ENCODE data around the gene MAMLD1. TPM values are rescaled to one million over a fixed set of nuclear protein-coding genes. Genes with fewer than 3 reads are reported as not detected.
A peak's percentile ranks its signal among the peaks of the same experiment; 100 is the strongest.

MAMLD1 gene
- total and polyA plus RNA-seq, 4 experiments from 2014 or later: 0.43 to 2.0 (median 1.3) TPM

DNA sequence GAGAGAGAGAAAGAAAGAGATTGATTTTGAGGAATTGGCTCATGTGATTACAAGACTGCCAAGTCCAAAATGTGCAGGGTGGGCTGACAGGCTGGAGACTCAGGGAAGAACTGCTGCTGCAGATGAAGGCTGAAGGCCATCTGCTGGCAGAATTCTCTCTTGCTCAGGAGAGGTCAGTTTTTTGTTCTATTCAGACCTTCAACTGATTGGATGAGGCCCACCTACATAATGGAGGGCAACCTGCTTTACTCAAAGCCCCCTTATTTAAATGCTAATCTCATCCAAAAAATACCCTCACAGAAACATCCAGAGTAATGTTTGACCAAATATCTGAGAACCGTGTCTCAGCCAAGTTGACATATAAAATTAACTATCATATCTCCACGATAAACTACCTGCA is 38.2 kb upstream of the MAMLD1 start:
- POLR2A ChIA-PET (ENCODE audit: partially characterized antibody): no interaction called here
- Histone ChIP-seq H3K4me3 (ENCODE audit: low read length in 2 of 2) (no peak overlapping the region), H3K4me1 (ENCODE audit: insufficient read depth, low read length) (no peaks in the 10 kb centered on the region), H3K27me3 (ENCODE audit: insufficient read depth, low read length) (no peaks in the 10 kb centered on the region), H3K36me3 (ENCODE audit: insufficient read depth, low read length) (no peaks in the 10 kb centered on the region), H3K27ac (ENCODE audit: low read depth, low read length) (no peak overlapping the region), H3K9me3 (ENCODE audit: control insufficient read depth in 1 of 2, low read length in 2 of 2) (no peaks in the 10 kb centered on the region)
- H3K27ac Mint-ChIP-seq: no peak overlapping the region
- intact Hi-C loops (cut with micrococcal nuclease): no loop called here
- no peak overlapping the region for H3K4me3 Mint-ChIP-seq
- CTCF ChIA-PET (ENCODE audit: partially characterized antibody): no interaction called here
- DNase-seq: no peak
- H3K9me3 Mint-ChIP-seq: peaks cover 0 to 6% (median 0%) of the 10 kb centered on the region in 8 donors
- no peaks in the 10 kb centered on the region for H3K36me3 Mint-ChIP-seq
- peaks cover 0 to 5% (median 1%) of the 10 kb centered on the region in 4 donors for H3K4me1 Mint-ChIP-seq
- H3K27me3 Mint-ChIP-seq: peaks cover 0 to 1% of the 10 kb centered on the region in 2 donors

DNA sequence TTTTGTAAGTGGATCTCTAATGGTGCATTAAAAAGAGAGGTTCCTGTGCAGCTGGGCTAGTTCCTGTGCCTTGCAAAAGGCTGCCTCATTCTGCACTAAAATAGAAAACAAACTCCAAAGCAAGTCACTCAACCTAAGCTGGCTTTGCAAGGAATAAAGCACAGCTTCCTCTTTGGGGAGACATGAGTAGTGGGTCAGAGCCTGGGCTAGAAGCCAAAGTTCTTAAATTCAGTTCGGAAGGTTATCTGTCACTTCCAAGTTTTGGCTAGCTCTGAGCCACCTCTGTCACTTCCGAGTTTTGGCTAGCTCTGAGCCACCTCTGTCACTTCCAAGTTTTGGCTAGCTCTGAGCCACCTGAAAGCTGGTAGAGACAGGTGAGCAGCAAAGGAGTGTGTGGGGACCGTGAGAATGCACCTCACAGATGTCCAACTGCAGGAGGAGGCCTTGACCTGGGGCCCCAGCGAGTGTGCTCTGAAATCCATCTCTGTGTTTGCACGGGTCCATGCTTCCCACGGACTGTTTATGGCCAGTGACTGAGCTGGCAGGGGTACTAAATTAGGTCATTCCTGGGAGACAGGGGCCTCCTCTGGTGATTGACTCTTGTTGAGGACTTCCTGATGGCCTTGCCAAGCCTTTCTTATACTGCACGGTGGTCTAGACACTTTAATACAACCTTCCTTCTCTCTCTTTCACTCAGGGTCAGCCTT is 36.4 kb upstream of the MAMLD1 start:
- Mint-ChIP-seq H3K4me1 (peaks cover 0 to 5% (median 1%) of the 10 kb centered on the region in 4 donors), H3K9me3 (peaks cover 0 to 6% (median 0%) of the 10 kb centered on the region in 8 donors), H3K36me3 (no peaks in the 10 kb centered on the region), H3K27me3 (peaks cover 0 to 1% of the 10 kb centered on the region in 2 donors), H3K27ac (peak overlapping the region in 1 of 7 donors; percentile 5), H3K4me3 (no peak overlapping the region)
- Histone ChIP-seq H3K4me3 (ENCODE audit: low read length in 2 of 2) (no peak overlapping the region), H3K36me3 (ENCODE audit: insufficient read depth, low read length) (no peaks in the 10 kb centered on the region), H3K27me3 (ENCODE audit: insufficient read depth, low read length) (no peaks in the 10 kb centered on the region), H3K4me1 (ENCODE audit: insufficient read depth, low read length) (no peaks in the 10 kb centered on the region), H3K27ac (ENCODE audit: low read depth, low read length) (no peak overlapping the region), H3K9me3 (ENCODE audit: control insufficient read depth in 1 of 2, low read length in 2 of 2) (no peaks in the 10 kb centered on the region)
- intact Hi-C loops (cut with micrococcal nuclease): no loop called here
- ChIA-PET CTCF (ENCODE audit: partially characterized antibody) (no interaction called here), POLR2A (ENCODE audit: partially characterized antibody) (no interaction called here)
- DNase-seq: no peak

DNA sequence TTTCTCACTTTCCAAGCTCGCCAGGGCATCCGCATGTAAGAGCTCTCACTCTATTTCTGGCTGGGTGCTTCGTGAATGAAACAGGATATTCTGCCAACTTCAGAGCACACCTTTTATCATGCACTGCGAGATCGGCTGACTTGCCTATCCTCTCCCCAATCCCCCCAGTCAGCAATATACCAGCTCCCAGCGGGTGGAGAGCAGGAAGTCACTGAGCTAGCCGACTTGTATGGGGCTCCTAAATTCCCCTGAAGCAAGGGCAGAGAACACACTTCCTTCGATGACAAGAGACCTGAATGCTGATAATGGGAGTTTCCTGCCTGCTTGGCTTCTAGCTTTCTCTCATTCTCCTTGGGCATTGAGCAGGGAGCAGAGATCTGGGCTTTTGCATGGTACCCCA is 33.8 kb upstream of the MAMLD1 start:
- Histone ChIP-seq H3K4me3 (ENCODE audit: low read length in 2 of 2) (no peak overlapping the region), H3K36me3 (ENCODE audit: insufficient read depth, low read length) (no peaks in the 10 kb centered on the region), H3K9me3 (ENCODE audit: control insufficient read depth in 1 of 2, low read length in 2 of 2) (no peaks in the 10 kb centered on the region), H3K27me3 (ENCODE audit: insufficient read depth, low read length) (no peaks in the 10 kb centered on the region), H3K4me1 (ENCODE audit: insufficient read depth, low read length) (peaks cover 14% of the 10 kb centered on the region), H3K27ac (ENCODE audit: low read depth, low read length) (no peak overlapping the region)
- Mint-ChIP-seq H3K4me3 (no peak overlapping the region), H3K4me1 (peaks cover 7 to 17% (median 12%) of the 10 kb centered on the region in 4 donors), H3K36me3 (no peaks in the 10 kb centered on the region), H3K27me3 (peaks cover 0 to 1% of the 10 kb centered on the region in 2 donors), H3K27ac (no peak overlapping the region), H3K9me3 (peaks cover 0 to 2% (median 0%) of the 10 kb centered on the region in 8 donors)
- ChIA-PET POLR2A (ENCODE audit: partially characterized antibody) (no interaction called here), CTCF (ENCODE audit: partially characterized antibody) (no interaction called here)
- no peak for DNase-seq
- intact Hi-C loops (cut with micrococcal nuclease): no loop called here

- no peak overlapping the region for H3K4me3 ChIP-seq (ENCODE audit: low read length in 2 of 2)
- H3K36me3 ChIP-seq (ENCODE audit: insufficient read depth, low read length): no peaks in the 10 kb centered on the region
- peaks cover 7 to 17% (median 12%) of the 10 kb centered on the region in 4 donors for H3K4me1 Mint-ChIP-seq
- peaks cover 0 to 2% (median 0%) of the 10 kb centered on the region in 8 donors for H3K9me3 Mint-ChIP-seq
- ChIA-PET POLR2A (ENCODE audit: partially characterized antibody) (no interaction called here), CTCF (ENCODE audit: partially characterized antibody) (no interaction called here)
- DNase-seq: no peak
- H3K27ac Mint-ChIP-seq: no peak overlapping the region
- H3K27me3 Mint-ChIP-seq: no peaks in the 10 kb centered on the region
- intact Hi-C loops (cut with micrococcal nuclease): no loop called here
- H3K27me3 ChIP-seq (ENCODE audit: insufficient read depth, low read length): no peaks in the 10 kb centered on the region
- H3K36me3 Mint-ChIP-seq: no peaks in the 10 kb centered on the region
- H3K27ac ChIP-seq (ENCODE audit: low read depth, low read length): no peak overlapping the region
- H3K4me1 ChIP-seq (ENCODE audit: insufficient read depth, low read length): peaks cover 14% of the 10 kb centered on the region
- H3K4me3 Mint-ChIP-seq: no peak overlapping the region
- H3K9me3 ChIP-seq (ENCODE audit: control insufficient read depth in 1 of 2, low read length in 2 of 2): no peaks in the 10 kb centered on the region
These were observed 33.2 kb upstream of the MAMLD1 start for GRCh38 chrX:150329868-150330267.

DNA sequence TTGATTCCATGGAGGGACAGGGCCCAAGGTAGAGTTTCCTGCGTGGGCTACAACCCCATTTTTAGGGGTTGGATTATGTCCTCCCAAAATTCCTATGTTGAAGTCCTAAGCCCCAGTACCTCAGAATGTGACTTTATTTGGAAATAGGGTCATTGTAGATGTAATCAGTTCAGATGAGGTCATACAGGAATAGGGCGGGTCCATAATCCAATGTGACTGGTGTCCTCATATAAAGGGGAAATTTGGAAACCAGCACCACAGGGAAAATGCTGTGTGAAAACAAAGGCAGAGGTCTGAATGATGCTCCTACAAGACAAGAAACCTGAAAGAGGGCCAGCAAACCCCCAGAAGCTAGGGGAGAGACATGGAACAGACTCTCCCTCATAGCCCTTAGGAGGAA is 31.1 kb upstream of the MAMLD1 start:
- H3K9me3 Mint-ChIP-seq: peaks cover 0 to 2% (median 0%) of the 10 kb centered on the region in 8 donors
- peaks cover 5 to 13% (median 11%) of the 10 kb centered on the region in 4 donors for H3K4me1 Mint-ChIP-seq
- no peak overlapping the region for H3K4me3 Mint-ChIP-seq
- H3K36me3 Mint-ChIP-seq: no peaks in the 10 kb centered on the region
- intact Hi-C loops (cut with micrococcal nuclease): no loop called here
- H3K27ac ChIP-seq (ENCODE audit: low read depth, low read length): no peak overlapping the region
- peaks cover 14% of the 10 kb centered on the region for H3K4me1 ChIP-seq (ENCODE audit: insufficient read depth, low read length)
- ChIA-PET POLR2A (ENCODE audit: partially characterized antibody) (no interaction called here), CTCF (ENCODE audit: partially characterized antibody) (no interaction called here)
- H3K4me3 ChIP-seq (ENCODE audit: low read length in 2 of 2): no peak overlapping the region
- H3K27ac Mint-ChIP-seq: peak overlapping the region in 1 of 7 donors; percentile 27
- DNase-seq: no peak
- H3K27me3 Mint-ChIP-seq: no peaks in the 10 kb centered on the region
- no peaks in the 10 kb centered on the region for H3K36me3 ChIP-seq (ENCODE audit: insufficient read depth, low read length)
- no peaks in the 10 kb centered on the region for H3K27me3 ChIP-seq (ENCODE audit: insufficient read depth, low read length)
- no peaks in the 10 kb centered on the region for H3K9me3 ChIP-seq (ENCODE audit: control insufficient read depth in 1 of 2, low read length in 2 of 2)

- H3K27me3 ChIP-seq (ENCODE audit: insufficient read depth, low read length): no peaks in the 10 kb centered on the region
- H3K27ac Mint-ChIP-seq: no peak overlapping the region
- no peaks in the 10 kb centered on the region for H3K36me3 ChIP-seq (ENCODE audit: insufficient read depth, low read length)
- H3K4me3 Mint-ChIP-seq: no peak overlapping the region
- H3K4me3 ChIP-seq (ENCODE audit: low read length in 2 of 2): no peak overlapping the region
- H3K36me3 Mint-ChIP-seq: no peaks in the 10 kb centered on the region
- H3K4me1 ChIP-seq (ENCODE audit: insufficient read depth, low read length): peaks cover 14% of the 10 kb centered on the region
- H3K4me1 Mint-ChIP-seq: peaks cover 5 to 13% (median 11%) of the 10 kb centered on the region in 4 donors
- no peaks in the 10 kb centered on the region for H3K27me3 Mint-ChIP-seq
- POLR2A ChIA-PET (ENCODE audit: partially characterized antibody): no interaction called here
- DNase-seq: no peak
- H3K9me3 ChIP-seq (ENCODE audit: control insufficient read depth in 1 of 2, low read length in 2 of 2): no peaks in the 10 kb centered on the region
- H3K9me3 Mint-ChIP-seq: peaks cover 0 to 2% (median 0%) of the 10 kb centered on the region in 8 donors
- CTCF ChIA-PET (ENCODE audit: partially characterized antibody): no interaction called here
- intact Hi-C loops (cut with micrococcal nuclease): no loop called here
- H3K27ac ChIP-seq (ENCODE audit: low read depth, low read length): no peak overlapping the region
These were observed 29.0 kb upstream of the MAMLD1 start for GRCh38 chrX:150334100-150334499.

GRCh38 chrX:150334981-150335380 is 28.1 kb upstream of the MAMLD1 start:
- H3K4me3 Mint-ChIP-seq: no peak overlapping the region

More at GRCh38 chrX:150334981-150335380, 28.1 kb upstream of the MAMLD1 start:
- DNase-seq: no peak
- no peak overlapping the region for H3K4me3 ChIP-seq (ENCODE audit: low read length in 2 of 2)
- Mint-ChIP-seq H3K36me3 (no peaks in the 10 kb centered on the region), H3K27me3 (no peaks in the 10 kb centered on the region), H3K4me1 (peaks cover 5 to 13% (median 11%) of the 10 kb centered on the region in 4 donors), H3K27ac (peak overlapping the region in 1 of 7 donors; percentile 42), H3K9me3 (peaks cover 0 to 2% (median 0%) of the 10 kb centered on the region in 8 donors)
- intact Hi-C loops (cut with micrococcal nuclease): no loop called here
- no peaks in the 10 kb centered on the region for H3K9me3 ChIP-seq (ENCODE audit: control insufficient read depth in 1 of 2, low read length in 2 of 2)
- peaks cover 14% of the 10 kb centered on the region for H3K4me1 ChIP-seq (ENCODE audit: insufficient read depth, low read length)
- no peak overlapping the region for H3K27ac ChIP-seq (ENCODE audit: low read depth, low read length)
- H3K36me3 ChIP-seq (ENCODE audit: insufficient read depth, low read length): no peaks in the 10 kb centered on the region
- ChIA-PET CTCF (ENCODE audit: partially characterized antibody) (no interaction called here), POLR2A (ENCODE audit: partially characterized antibody) (no interaction called here)
- H3K27me3 ChIP-seq (ENCODE audit: insufficient read depth, low read length): no peaks in the 10 kb centered on the region
